KMS-11 (cell line): ENCODE data around the gene TUBA1C.

Experiments
- H2AFZ ChIP-seq: fragments of 200-600 bp; sonication (generic); 2 replicates; pipeline ENCODE4 v1.6.1; 2016; ENCODE audit warnings: antibody characterized with exemption, mixed run types, low read depth
- H3K27ac ChIP-seq: fragments of 200-600 bp; sonication (generic); 2 replicates; pipeline ENCODE4 v1.6.1; 2016; ENCODE audit warnings: mild to moderate bottlenecking, mixed run types
- H3K27me3 ChIP-seq: fragments of 200-600 bp; sonication (generic); 2 replicates; pipeline ENCODE4 v1.6.1; 2017; ENCODE audit warnings: mild to moderate bottlenecking, low read depth, mixed run types, moderate library complexity; ENCODE audit not compliant: insufficient read depth
- H3K36me3 ChIP-seq: fragments of 200-600 bp; sonication (generic); 2 replicates; pipeline ENCODE4 v1.6.1; 2017; ENCODE audit warnings: mild to moderate bottlenecking, mixed run types; ENCODE audit not compliant: insufficient read depth
- H3K4me1 ChIP-seq: fragments of 200-600 bp; sonication (generic); 2 replicates; pipeline ENCODE4 v1.6.1; 2016; ENCODE audit warnings: mild to moderate bottlenecking, low read depth, mixed run types; ENCODE audit not compliant: poor library complexity, severe bottlenecking
- H3K4me2 ChIP-seq: fragments of 200-600 bp; sonication (generic); 2 replicates; pipeline ENCODE4 v1.7.0; 2016; ENCODE audit warnings: mild to moderate bottlenecking, mixed run types
- H3K4me3 ChIP-seq: fragments of 200-600 bp; sonication (generic); IDR thresholded peaks from 2 replicates; pipeline ENCODE4 v1.6.1; 2017; ENCODE audit warnings: low read depth, low read length, mixed read lengths; ENCODE audit not compliant: insufficient read depth
- H3K79me2 ChIP-seq: fragments of 200-600 bp; sonication (generic); 2 replicates; pipeline ENCODE4 v1.6.1; 2016; ENCODE audit warnings: low read depth, mixed run types; ENCODE audit not compliant: insufficient read depth
- H3K9ac ChIP-seq: fragments of 200-600 bp; sonication (generic); 2 replicates; pipeline ENCODE4 v1.6.1; 2016; ENCODE audit warnings: mild to moderate bottlenecking, mixed run types
- H4K20me1 ChIP-seq: fragments of 200-600 bp; sonication (generic); 2 replicates; pipeline ENCODE4 v1.6.1; 2016; ENCODE audit warnings: mild to moderate bottlenecking, mixed run types; ENCODE audit not compliant: insufficient read depth
- TF ChIP-seq, protein P1 (sequence below): fragments of 200-600 bp; sonication (generic); conservative IDR thresholded peaks from 2 replicates; pipeline ENCODE4 v1.6.1; 2017; ENCODE audit warnings: low read depth, mild to moderate bottlenecking, antibody characterized with exemption, low read length, moderate library complexity, mixed read lengths

TUBA1C gene

DNA sequence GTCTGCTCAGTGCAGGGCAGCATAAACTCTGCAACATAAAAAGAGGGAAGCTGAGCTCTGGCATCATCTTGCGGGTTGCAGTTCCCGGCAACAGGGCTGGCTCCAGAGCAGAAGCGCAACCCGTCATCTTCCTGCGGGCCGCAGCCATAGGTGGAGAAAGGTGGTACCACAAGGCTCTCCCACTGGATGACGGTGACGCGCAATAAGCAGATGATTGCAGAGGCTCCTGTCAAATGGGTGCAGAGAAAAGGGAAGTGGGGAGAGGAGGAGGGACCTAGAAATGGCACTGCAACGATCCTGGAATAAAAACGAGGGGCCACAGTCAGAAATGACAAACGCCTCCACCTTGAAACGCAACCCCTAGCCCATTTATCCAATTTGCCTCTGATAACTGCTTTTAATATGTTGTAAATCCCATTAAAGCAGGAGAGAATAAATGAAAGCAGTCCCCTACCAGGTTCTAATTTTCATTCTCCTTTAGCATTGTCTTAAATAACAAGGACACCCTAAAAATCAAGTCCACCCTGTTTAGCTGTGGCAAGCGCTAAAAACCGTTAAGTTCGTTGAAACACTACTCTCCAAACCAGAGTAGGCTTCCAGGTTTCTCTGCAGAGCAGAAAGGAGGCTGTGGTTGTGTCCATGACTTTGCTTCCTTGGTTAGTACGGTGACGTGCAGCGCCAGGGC, 30.9 kb upstream of the TUBA1C start:
- Histone ChIP-seq H3K79me2 (no peaks in the 10 kb centered on the region), H2AFZ (peak overlapping the region; percentile 70), H3K4me2 (peak overlapping the region; percentile 84), H3K36me3 (no peaks in the 10 kb centered on the region), H3K4me1 (peaks cover 12% of the 10 kb centered on the region), H3K27ac (peak overlapping the region; percentile 55; the same call in 1 of the 2 replicates), H3K27me3 (no peaks in the 10 kb centered on the region), H4K20me1 (no peaks in the 10 kb centered on the region), H3K4me3 (no peak overlapping the region), H3K9ac (no peak overlapping the region; the same call in 1 of the 2 replicates)
- TF ChIP-seq, protein P1, sequence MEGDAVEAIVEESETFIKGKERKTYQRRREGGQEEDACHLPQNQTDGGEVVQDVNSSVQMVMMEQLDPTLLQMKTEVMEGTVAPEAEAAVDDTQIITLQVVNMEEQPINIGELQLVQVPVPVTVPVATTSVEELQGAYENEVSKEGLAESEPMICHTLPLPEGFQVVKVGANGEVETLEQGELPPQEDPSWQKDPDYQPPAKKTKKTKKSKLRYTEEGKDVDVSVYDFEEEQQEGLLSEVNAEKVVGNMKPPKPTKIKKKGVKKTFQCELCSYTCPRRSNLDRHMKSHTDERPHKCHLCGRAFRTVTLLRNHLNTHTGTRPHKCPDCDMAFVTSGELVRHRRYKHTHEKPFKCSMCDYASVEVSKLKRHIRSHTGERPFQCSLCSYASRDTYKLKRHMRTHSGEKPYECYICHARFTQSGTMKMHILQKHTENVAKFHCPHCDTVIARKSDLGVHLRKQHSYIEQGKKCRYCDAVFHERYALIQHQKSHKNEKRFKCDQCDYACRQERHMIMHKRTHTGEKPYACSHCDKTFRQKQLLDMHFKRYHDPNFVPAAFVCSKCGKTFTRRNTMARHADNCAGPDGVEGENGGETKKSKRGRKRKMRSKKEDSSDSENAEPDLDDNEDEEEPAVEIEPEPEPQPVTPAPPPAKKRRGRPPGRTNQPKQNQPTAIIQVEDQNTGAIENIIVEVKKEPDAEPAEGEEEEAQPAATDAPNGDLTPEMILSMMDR: no peak

DNA sequence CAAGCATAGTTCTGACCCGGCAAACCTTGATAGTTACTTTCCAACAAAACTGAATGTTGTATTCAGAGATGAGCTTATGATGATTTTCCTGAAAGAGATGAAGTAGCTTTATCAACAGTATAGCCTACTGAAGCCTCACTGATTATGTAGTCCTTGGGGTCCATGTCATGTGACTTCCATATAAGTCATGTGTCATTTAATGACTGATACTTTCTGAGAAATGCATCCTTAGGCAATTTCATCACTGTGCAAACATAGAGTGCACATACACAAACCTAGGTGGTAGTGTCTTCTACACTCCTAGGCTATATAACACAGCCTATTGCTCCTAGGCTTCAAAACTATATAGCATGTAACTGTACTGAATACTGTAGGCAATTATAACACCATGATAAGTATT, 28.5 kb upstream of the TUBA1C start:
- Histone ChIP-seq H3K9ac (no peak overlapping the region), H3K36me3 (no peaks in the 10 kb centered on the region), H3K4me3 (no peak overlapping the region), H3K4me1 (peaks cover 12% of the 10 kb centered on the region), H3K27me3 (no peaks in the 10 kb centered on the region), H4K20me1 (no peaks in the 10 kb centered on the region), H3K79me2 (no peaks in the 10 kb centered on the region), H3K27ac (no peak overlapping the region), H2AFZ (no peak overlapping the region; the same call in 1 of the 2 replicates), H3K4me2 (no peak overlapping the region)
- TF ChIP-seq, protein P1: no peak

DNA sequence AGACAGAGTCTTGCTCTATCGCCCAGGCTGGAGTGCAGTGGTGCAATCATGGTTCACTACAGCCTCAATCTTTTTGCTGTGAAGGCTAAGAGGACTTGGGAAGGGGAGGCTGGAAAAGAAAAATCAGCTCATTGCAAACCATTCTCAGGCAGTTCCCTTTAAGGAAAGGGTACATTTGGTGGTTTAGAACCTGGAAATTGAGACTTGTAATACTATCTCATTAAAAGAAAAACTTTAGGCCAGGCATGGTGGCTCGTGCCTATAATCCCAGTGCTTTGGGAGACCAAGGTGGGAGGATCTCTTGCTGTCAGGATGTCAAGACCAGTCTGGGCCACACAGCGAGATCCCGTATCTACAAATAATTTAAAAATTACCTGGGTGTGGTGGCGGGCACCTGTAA, 21.3 kb upstream of the TUBA1C start:
- peak overlapping the region; percentile 21; the same call in 1 of the 2 replicates for H3K4me2 ChIP-seq
- no peaks in the 10 kb centered on the region for H3K27me3 ChIP-seq
- no peak overlapping the region for H3K27ac ChIP-seq
- no peaks in the 10 kb centered on the region for H3K36me3 ChIP-seq
- no peaks in the 10 kb centered on the region for H3K79me2 ChIP-seq
- no peaks in the 10 kb centered on the region for H4K20me1 ChIP-seq
- TF ChIP-seq, protein P1: no peak
- H3K4me3 ChIP-seq: no peak overlapping the region
- no peak overlapping the region for H2AFZ ChIP-seq
- H3K4me1 ChIP-seq: peaks cover 18% of the 10 kb centered on the region
- no peak overlapping the region for H3K9ac ChIP-seq

DNA sequence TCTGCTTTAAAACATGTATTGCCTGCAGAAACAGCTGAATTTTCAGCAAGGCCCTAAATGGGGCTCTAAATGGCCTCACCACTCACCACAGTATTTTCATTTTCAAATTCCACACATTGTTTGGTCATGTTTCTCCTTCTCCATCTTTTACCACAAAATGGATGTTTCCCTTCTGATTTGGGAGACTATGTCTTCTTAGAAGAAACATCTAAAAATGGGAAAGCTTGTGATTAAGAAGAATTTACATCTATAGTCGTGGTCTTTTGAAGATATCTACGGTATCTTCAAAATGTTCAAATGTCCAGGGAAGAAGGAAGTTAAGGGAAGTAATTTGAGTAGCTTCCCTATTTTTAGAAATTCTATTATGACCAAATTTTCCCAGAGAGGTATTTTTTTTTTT, 20.7 kb upstream of the TUBA1C start:
- Histone ChIP-seq H3K27ac (no peak overlapping the region), H3K79me2 (no peaks in the 10 kb centered on the region), H3K4me3 (no peak overlapping the region), H3K4me2 (peak overlapping the region; percentile 21; the same call in 1 of the 2 replicates), H3K9ac (no peak overlapping the region), H3K4me1 (peaks cover 18% of the 10 kb centered on the region), H3K27me3 (no peaks in the 10 kb centered on the region), H3K36me3 (no peaks in the 10 kb centered on the region), H4K20me1 (no peaks in the 10 kb centered on the region), H2AFZ (no peak overlapping the region)
- TF ChIP-seq, protein P1: no peak
